Effector memory CD8-positive, alpha-beta T cell (primary cell): ENCODE data around the gene TMEM131.
"Not testable (repeated sequence)": the region's sequence is repeated elsewhere in the genome, so short reads cannot be mapped to it uniquely, and the experiment has no call there.

Experiments
- ATAC-seq: fragments of 150-1000 bp; cut with Tn5 transposase; replicated peaks from 2 replicates; pipeline ENCODE4 v1.10.0; 2021; ENCODE audit warnings: mild to moderate bottlenecking, moderate library complexity
- DNase-seq, 3 experiments: peaks; one replicate each; pipeline ENCODE4 v3.0.0; 2021
- H3K27ac Mint-ChIP-seq, 2 donors: one replicate each; pipeline ENCODE4 v1.8.0; 2022; ENCODE audit warnings: mild to moderate bottlenecking in 2 of 2, mixed read lengths in 2 of 2, moderate library complexity in 2 of 2
- H3K27me3 Mint-ChIP-seq, 2 donors: one replicate each; pipeline ENCODE4 v1.8.0; 2022; ENCODE audit warnings: mixed read lengths in 2 of 2
- H3K36me3 Mint-ChIP-seq: one replicate; pipeline ENCODE4 v1.8.0; 2022; ENCODE audit warnings: mild to moderate bottlenecking, moderate library complexity, mixed read lengths; ENCODE audit not compliant: insufficient read depth
- H3K4me1 Mint-ChIP-seq, 2 donors: one replicate each; pipeline ENCODE4 v1.8.0; 2022; ENCODE audit warnings: low read depth in 2 of 2, mixed read lengths in 2 of 2
- H3K4me3 Mint-ChIP-seq, 2 donors: one replicate each; pipeline ENCODE4 v1.8.0; 2022; ENCODE audit warnings: mild to moderate bottlenecking in 2 of 2, mixed read lengths in 2 of 2, moderate library complexity in 2 of 2
- H3K9me3 Mint-ChIP-seq, 2 donors: one replicate each; pipeline ENCODE4 v1.8.0; 2022; ENCODE audit warnings: mixed read lengths in 2 of 2

The TMEM131 gene

GRCh38 chr2:97919858-97920257, 75.9 kb downstream of the TMEM131 start:
- peaks cover 21% of the 10 kb centered on the region for H3K36me3 Mint-ChIP-seq
- no peak overlapping the region for H3K27ac Mint-ChIP-seq
- ATAC-seq (no peak), DNase-seq (no peak)
- no peak overlapping the region for H3K4me3 Mint-ChIP-seq
- peaks cover 9 to 25% of the 10 kb centered on the region in 2 donors for H3K4me1 Mint-ChIP-seq
- no peaks in the 10 kb centered on the region for H3K9me3 Mint-ChIP-seq
- H3K27me3 Mint-ChIP-seq, result no peaks in the 10 kb centered on the region

- peaks cover 12 to 29% of the 10 kb centered on the region in 2 donors for H3K4me1 Mint-ChIP-seq
- H3K9me3 Mint-ChIP-seq, result no peaks in the 10 kb centered on the region
- DNase-seq (no peak), ATAC-seq (no peak)
- no peak overlapping the region for H3K27ac Mint-ChIP-seq
- no peak overlapping the region for H3K4me3 Mint-ChIP-seq
- H3K27me3 Mint-ChIP-seq, result no peaks in the 10 kb centered on the region
- peaks cover 14% of the 10 kb centered on the region for H3K36me3 Mint-ChIP-seq
Measured at GRCh38 chr2:97918818-97919217, 76.9 kb downstream of the TMEM131 start.

GRCh38 chr2:97917668-97918067, 78.1 kb downstream of the TMEM131 start:
- not testable (repeated sequence) for ATAC-seq, H3K9me3 Mint-ChIP-seq, H3K27ac Mint-ChIP-seq, DNase-seq, H3K4me3 Mint-ChIP-seq, H3K36me3 Mint-ChIP-seq, H3K27me3 Mint-ChIP-seq
- peaks cover 16 to 35% of the 10 kb centered on the region in 2 donors for H3K4me1 Mint-ChIP-seq

- Mint-ChIP-seq H3K4me3 (no peak overlapping the region), H3K36me3 (peaks cover 2% of the 10 kb centered on the region), H3K27ac (peak overlapping the region in 1 of 2 donors; percentile 52), H3K9me3 (no peaks in the 10 kb centered on the region), H3K4me1 (peaks cover 22 to 45% of the 10 kb centered on the region in 2 donors), H3K27me3 (no peaks in the 10 kb centered on the region)
- DNase-seq (no peak), ATAC-seq (no peak)
Measured at GRCh38 chr2:97914691-97915213, 81.0 kb downstream of the TMEM131 start.

- Mint-ChIP-seq H3K27me3 (no peaks in the 10 kb centered on the region), H3K36me3 (peaks cover 2% of the 10 kb centered on the region), H3K4me1 (peaks cover 22 to 45% of the 10 kb centered on the region in 2 donors), H3K9me3 (no peaks in the 10 kb centered on the region), H3K27ac (peak overlapping the region in 1 of 2 donors; percentile 52), H3K4me3 (no peak overlapping the region)
- ATAC-seq (no peak), DNase-seq (no peak)
Measured at GRCh38 chr2:97913846-97914245, 81.9 kb downstream of the TMEM131 start.

- Mint-ChIP-seq H3K4me1 (peaks cover 17 to 33% of the 10 kb centered on the region in 2 donors), H3K36me3 (peaks cover 7% of the 10 kb centered on the region), H3K9me3 (no peaks in the 10 kb centered on the region), H3K27me3 (no peaks in the 10 kb centered on the region), H3K27ac (no peak overlapping the region), H3K4me3 (no peak overlapping the region)
- no peak for ATAC-seq
- DNase-seq, result no peak
Measured at GRCh38 chr2:97911922-97912575, 83.7 kb downstream of the TMEM131 start.

- Mint-ChIP-seq H3K4me3 (no peak overlapping the region), H3K27ac (no peak overlapping the region), H3K9me3 (no peaks in the 10 kb centered on the region), H3K27me3 (no peaks in the 10 kb centered on the region), H3K4me1 (peaks cover 17 to 40% of the 10 kb centered on the region in 2 donors), H3K36me3 (peaks cover 7% of the 10 kb centered on the region)
- DNase-seq (no peak), ATAC-seq (no peak)
Measured at GRCh38 chr2:97911206-97911921, 84.4 kb downstream of the TMEM131 start.

- H3K4me1 Mint-ChIP-seq, result peaks cover 17 to 41% of the 10 kb centered on the region in 2 donors
- peaks cover 7% of the 10 kb centered on the region for H3K36me3 Mint-ChIP-seq
- DNase-seq (no peak), ATAC-seq (no peak)
- no peaks in the 10 kb centered on the region for H3K27me3 Mint-ChIP-seq
- no peak overlapping the region for H3K4me3 Mint-ChIP-seq
- H3K9me3 Mint-ChIP-seq, result no peaks in the 10 kb centered on the region
- H3K27ac Mint-ChIP-seq, result no peak overlapping the region
Measured at GRCh38 chr2:97910403-97911205, 85.1 kb downstream of the TMEM131 start.

- Mint-ChIP-seq H3K27ac (no peak overlapping the region), H3K27me3 (no peaks in the 10 kb centered on the region), H3K4me3 (no peak overlapping the region), H3K9me3 (no peaks in the 10 kb centered on the region), H3K4me1 (peaks cover 13 to 37% of the 10 kb centered on the region in 2 donors), H3K36me3 (peaks cover 5% of the 10 kb centered on the region)
- DNase-seq, result no peak
- ATAC-seq, result no peak
Measured at GRCh38 chr2:97908208-97908676, 87.5 kb downstream of the TMEM131 start.

GRCh38 chr2:97907369-97908100, 88.2 kb downstream of the TMEM131 start:
- ATAC-seq (no peak), DNase-seq (no peak)
- Mint-ChIP-seq H3K9me3 (no peaks in the 10 kb centered on the region), H3K36me3 (peaks cover 5% of the 10 kb centered on the region), H3K27me3 (no peaks in the 10 kb centered on the region), H3K4me1 (peaks cover 10 to 38% of the 10 kb centered on the region in 2 donors), H3K27ac (no peak overlapping the region), H3K4me3 (no peak overlapping the region)

- Mint-ChIP-seq H3K4me1 (peaks cover 6 to 31% of the 10 kb centered on the region in 2 donors), H3K27me3 (no peaks in the 10 kb centered on the region), H3K9me3 (no peaks in the 10 kb centered on the region), H3K4me3 (no peak overlapping the region), H3K36me3 (peaks cover 5% of the 10 kb centered on the region), H3K27ac (no peak overlapping the region)
- DNase-seq, result no peak
- no peak for ATAC-seq
Measured at GRCh38 chr2:97906307-97906706, 89.4 kb downstream of the TMEM131 start.

GRCh38 chr2:97905294-97905693, 90.5 kb downstream of the TMEM131 start:
- no peak for DNase-seq
- ATAC-seq, result no peak
- peaks cover 2 to 23% of the 10 kb centered on the region in 2 donors for H3K4me1 Mint-ChIP-seq
- H3K36me3 Mint-ChIP-seq, result peaks cover 5% of the 10 kb centered on the region
- H3K27ac Mint-ChIP-seq, result no peak overlapping the region
- no peaks in the 10 kb centered on the region for H3K9me3 Mint-ChIP-seq
- H3K27me3 Mint-ChIP-seq, result no peaks in the 10 kb centered on the region
- H3K4me3 Mint-ChIP-seq, result no peak overlapping the region

- DNase-seq, result no peak
- ATAC-seq, result no peak
- H3K4me1 Mint-ChIP-seq, result peaks cover 4 to 30% of the 10 kb centered on the region in 2 donors
- no peak overlapping the region for H3K27ac Mint-ChIP-seq
- no peaks in the 10 kb centered on the region for H3K9me3 Mint-ChIP-seq
- H3K27me3 Mint-ChIP-seq, result no peaks in the 10 kb centered on the region
- H3K4me3 Mint-ChIP-seq, result no peak overlapping the region
- H3K36me3 Mint-ChIP-seq, result no peaks in the 10 kb centered on the region
Measured at GRCh38 chr2:97901862-97902261, 93.9 kb downstream of the TMEM131 start.
